GM10266 (cell line): Measurements from ENCODE around the gene MAP4K2.
"Not testable (repeated sequence)": the region's sequence is repeated elsewhere in the genome, so short reads cannot be mapped to it uniquely, and the experiment has no call there.

Experiments
- DNase-seq: peaks from one replicate; pipeline ENCODE4 v3.0.0; 2012; ENCODE audit errors: extremely low spot score
- TF ChIP-seq, protein P1 (sequence below): IDR thresholded peaks from 2 replicates; pipeline ENCODE4 v1.5.1; 2012; ENCODE audit warnings: mild to moderate bottlenecking, low read depth; ENCODE audit not compliant: control insufficient read depth, insufficient read depth; ENCODE audit errors: missing control alignments

Gene MAP4K2

DNA sequence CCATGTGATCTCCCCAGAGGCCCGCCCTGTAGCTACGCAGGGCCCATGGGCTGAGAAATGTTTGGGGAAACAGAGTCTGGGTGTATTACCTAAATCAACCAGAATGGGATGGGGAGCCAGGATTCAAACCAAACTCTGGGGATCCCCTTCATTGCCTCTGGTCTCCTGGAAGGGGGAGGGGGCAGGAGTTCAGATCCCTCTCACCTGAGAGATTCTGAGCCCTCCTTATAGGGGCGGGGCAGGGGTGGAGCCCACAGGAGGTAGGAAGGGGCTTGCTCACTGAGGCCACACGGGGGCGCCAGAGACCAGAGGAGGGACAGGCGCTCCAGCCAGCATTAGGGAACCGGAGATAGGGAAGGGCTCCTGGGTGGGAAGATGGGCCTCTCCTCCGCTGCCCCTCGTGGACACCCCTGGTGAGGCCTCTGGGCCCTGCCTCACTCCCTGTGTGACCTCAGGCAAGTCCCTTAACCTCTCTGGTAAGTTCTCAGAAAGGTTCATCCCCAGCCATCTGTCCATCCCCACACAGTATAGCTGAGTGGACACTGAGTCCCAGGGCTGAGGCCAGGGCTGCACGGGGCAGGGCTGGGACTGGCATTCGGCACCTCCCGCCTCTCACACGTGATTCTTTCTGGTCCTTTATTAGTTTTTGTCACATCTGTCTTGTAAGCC, 44.1 kb upstream of the MAP4K2 start:
- TF ChIP-seq, protein P1, sequence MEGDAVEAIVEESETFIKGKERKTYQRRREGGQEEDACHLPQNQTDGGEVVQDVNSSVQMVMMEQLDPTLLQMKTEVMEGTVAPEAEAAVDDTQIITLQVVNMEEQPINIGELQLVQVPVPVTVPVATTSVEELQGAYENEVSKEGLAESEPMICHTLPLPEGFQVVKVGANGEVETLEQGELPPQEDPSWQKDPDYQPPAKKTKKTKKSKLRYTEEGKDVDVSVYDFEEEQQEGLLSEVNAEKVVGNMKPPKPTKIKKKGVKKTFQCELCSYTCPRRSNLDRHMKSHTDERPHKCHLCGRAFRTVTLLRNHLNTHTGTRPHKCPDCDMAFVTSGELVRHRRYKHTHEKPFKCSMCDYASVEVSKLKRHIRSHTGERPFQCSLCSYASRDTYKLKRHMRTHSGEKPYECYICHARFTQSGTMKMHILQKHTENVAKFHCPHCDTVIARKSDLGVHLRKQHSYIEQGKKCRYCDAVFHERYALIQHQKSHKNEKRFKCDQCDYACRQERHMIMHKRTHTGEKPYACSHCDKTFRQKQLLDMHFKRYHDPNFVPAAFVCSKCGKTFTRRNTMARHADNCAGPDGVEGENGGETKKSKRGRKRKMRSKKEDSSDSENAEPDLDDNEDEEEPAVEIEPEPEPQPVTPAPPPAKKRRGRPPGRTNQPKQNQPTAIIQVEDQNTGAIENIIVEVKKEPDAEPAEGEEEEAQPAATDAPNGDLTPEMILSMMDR: peak; percentile 98
- peak; percentile 93 for DNase-seq

DNA sequence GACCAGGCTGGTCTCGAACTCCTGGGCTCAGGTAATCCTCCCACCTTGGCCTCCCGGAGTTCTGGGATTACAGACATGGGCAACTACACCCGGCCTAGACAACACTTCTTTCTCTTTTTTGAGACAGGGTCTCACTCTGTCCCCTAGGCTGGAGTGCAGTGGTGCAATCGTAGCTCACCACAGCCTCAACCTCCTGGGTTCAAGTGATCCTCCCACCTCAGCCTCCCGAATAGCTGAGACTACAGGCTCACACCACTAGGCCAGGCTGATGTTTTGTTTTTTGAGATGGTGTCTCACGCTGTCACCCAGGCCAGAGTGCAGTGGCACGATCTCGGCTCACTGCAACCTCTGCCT, 42.7 kb upstream of the MAP4K2 start:
- not testable (repeated sequence) for DNase-seq

DNA sequence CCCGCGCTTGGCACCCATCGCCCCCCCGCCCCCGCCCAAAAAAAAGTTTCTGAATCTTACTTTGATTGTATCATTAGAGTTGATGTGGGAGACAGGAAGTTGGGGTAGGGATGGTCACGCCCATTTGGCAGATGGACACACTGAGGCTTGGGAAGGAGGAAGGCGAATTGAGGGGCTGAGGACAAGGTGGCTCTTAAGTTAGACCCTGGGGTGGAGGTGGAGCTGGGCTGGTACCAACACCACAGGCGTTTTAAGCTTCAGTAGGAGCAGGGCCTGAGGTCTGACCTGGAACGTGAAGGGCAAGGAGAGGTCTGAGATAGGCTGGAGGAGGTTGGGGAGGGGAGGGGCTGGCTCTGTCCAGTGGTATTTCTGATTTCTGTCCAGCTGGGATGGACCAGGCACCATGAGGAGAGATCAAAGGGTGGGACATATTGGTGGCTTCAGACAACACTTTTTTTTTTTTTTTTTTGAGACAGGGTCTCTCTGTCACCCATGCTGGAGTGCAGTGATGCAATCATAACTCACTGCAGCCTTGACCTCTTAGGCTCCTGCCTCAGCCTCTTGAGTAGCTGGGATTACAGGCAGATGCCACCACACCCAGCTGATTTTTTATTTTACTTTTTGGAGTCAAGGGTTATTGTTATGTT, 42.2 kb upstream of the MAP4K2 start:
- TF ChIP-seq, protein P1: no peak
- no peak for DNase-seq

DNA sequence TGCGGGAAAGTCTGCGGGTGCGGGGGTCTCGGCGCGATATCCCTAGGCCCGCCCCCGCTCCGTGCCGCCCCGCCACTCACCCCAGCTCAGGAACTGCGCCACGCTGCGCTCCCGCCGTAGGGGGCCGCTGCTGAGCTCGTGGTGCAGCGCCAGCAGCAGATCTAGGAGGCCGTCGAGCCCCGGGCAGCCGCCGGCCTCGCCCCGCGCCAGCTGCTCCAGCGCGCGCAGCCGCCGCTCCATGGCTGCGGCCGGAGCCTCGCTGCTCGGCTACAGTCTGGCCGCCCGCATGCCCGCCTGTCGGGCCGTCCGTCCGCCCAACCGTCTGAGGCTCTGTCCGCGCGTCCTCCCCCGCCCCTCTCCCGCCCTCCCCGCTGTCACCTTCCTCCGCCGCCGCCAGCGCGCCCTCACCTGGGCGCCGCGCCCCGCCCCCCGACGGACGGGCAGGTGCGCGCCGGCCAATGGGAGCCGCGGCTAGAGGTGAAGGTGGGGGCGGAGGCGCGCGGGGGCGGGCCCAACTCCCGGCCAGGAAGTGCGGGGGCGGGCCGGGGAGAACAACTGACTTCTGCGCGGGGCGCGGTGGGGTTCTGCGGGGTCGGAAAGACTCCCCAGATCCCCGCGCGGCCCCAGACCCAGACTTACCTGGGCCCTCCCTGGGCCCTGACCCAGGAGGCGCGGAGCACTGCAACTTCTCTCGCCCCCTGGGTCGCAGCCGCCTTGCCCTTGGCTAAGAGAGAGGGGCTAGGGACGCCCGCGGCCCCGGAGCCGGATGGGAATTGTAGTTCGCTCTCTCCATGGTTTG, 41.5 kb upstream of the MAP4K2 start, which contains the start of gene CDC42BPG:
Gene CDC42BPG, minus strand, starts transcription at position 324 of the 799 bp plus-strand sequence. Its CDS starts 84 bp downstream, at position 240.
- TF ChIP-seq, protein P1: peak; percentile 76
- peak; percentile 88 for DNase-seq

DNA sequence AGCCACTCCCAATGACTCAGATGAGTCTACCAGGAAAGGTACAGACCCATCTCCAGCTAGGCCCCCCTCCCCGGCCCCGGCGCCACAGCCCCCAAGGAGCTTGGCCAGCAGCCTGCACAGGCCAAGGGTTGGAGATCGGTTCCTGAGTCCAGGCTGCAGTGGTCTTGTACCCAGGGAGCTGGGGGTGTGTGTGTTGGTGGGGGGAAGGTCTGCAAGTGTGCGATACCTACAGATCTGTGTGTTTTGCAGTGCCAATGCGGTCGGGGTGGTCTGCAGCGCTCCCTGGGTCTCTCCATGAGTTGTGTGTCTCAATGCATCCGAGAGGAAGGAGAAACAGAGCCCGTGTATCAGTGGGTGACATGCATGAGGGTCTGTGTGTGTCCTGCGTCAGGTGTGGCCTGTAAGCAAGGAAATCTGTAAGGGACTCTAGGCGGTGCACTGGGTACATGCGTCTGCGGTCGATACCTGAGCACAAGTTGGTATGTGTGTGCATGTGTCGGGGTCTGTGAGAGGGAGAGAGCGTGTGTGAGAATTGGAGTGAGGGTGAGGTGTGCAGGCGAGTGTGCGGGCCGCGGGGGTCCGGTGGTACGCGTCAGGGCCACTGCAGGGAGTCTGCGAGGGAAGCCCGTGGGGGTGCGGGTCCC, 40.8 kb upstream of the MAP4K2 start:
- TF ChIP-seq, protein P1: no peak
- DNase-seq: no peak

DNA sequence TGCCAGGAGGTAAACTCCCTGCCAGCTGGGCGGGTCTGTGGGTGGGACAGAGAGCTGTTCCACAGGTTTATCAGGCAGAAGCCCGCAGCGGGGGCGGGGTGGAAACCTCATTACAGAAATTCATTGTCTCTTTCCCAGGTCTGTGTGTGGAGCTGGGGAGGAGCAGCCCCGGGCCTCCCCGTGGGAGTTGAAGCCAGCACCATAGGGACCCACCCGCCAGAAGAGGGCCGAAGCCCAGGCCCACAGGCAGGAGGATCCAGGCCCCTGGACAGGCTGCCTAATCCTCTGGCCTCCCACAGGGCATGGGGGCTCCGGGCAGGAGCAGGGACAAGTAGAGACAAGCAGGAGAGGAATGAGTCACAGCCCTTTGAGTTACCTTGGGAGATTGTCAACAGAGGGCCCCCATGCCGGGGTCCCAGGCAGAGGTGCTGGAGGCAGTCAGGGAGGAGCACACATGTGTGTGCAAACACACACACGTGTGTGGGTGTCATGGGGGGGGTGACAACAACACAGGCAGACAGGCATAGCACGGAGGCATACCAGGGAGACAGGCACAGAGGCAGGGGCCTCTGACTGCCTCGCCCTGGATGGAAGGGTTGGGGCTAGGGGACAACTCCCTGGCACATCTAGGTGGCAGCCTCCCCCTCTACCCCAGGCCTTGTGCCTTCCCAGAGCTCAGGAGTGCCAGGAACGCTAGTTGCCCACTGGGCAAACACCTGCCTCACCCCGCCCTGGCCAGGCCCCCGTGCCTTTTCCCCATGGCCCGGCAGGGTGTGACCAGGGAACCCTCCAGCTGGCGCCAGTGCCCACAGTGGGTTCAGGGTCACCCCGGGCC, 40.1 kb upstream of the MAP4K2 start:
- DNase-seq: no peak
- TF ChIP-seq, protein P1: no peak

DNA sequence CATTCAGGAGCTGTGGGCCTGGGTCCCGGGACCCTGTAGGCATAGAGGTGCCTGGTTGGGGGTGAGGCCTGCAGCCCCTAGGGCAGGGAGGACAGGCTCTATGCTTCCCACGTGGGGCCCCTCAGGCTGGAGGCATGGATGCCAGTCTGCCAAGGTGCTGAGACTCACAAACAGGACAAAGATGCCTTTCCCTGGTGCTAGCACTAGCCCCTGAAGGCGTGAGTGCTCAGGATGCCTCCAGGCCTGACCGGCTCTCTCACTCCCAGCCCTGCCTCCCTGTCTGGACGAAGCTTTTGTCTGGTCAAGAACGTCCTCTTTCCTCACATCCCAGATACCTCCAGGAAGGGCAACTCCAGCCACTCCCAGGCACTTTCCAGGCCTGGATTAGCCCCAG, 39.3 kb upstream of the MAP4K2 start:
- DNase-seq: no peak
- TF ChIP-seq, protein P1: no peak
